IMR-90 (cell line): ENCODE measurements around the gene PRMT1. TPM values are rescaled to one million over a fixed set of nuclear protein-coding genes. Genes with fewer than 3 reads are reported as not detected.
A peak's percentile ranks its signal among the peaks of the same experiment; 100 is the strongest.

Experiments used
- ATAC-seq: fragments of 200-7000 bp; cut with Tn5 transposase; 2 replicates; pipeline ENCODE4 v1.9.1; 2020; ENCODE audit warnings: low read depth, mild to moderate bottlenecking, moderate library complexity
- BruUV-seq: library from RNA; stranded (reverse); fragments of 400-500 nt; replicated peaks from 2 replicates; lab custom pipeline; 2021; lab: Mats Ljungman, UMichigan
- CTCF ChIA-PET: fragments of 300-600 bp; formaldehyde crosslinking; extraction: SDS; loops from one replicate; lab custom pipeline; 2021; ENCODE audit warnings: antibody characterized with exemption; lab: Yijun Ruan, JAX
- POLR2A ChIA-PET: fragments of 300-600 bp; sonication (Branson Sonifier 250); formaldehyde crosslinking; loops from one replicate; lab custom pipeline; 2022; ENCODE audit warnings: antibody characterized with exemption; ENCODE audit not compliant: unreplicated experiment; lab: Charles Lee
- DNase-seq: peaks from one replicate; pipeline ENCODE4 v3.0.0; 2013
- H2AFZ ChIP-seq: replicated peaks from 2 replicates; pipeline ENCODE3; 2013; ENCODE audit warnings: low read length, mild to moderate bottlenecking; ENCODE audit not compliant: poor library complexity
- H2AK5ac ChIP-seq: 2 replicates; pipeline ENCODE4 v1.6.1; 2013; ENCODE audit warnings: low read depth, low read length, inconsistent platforms
- H2AK9ac ChIP-seq: replicated peaks from 2 replicates; pipeline ENCODE3; 2013; ENCODE audit warnings: mild to moderate bottlenecking, low read depth, low read length, moderate library complexity; ENCODE audit not compliant: poor library complexity
- H2BK120ac ChIP-seq: 2 replicates; pipeline ENCODE4 v1.6.1; 2013; ENCODE audit warnings: low read depth, low read length, inconsistent platforms
- H2BK15ac ChIP-seq: 3 replicates; pipeline ENCODE4 v1.6.1; 2013; ENCODE audit warnings: low read depth, low read length, inconsistent platforms
- H2BK20ac ChIP-seq: 2 replicates; pipeline ENCODE4 v1.6.1; 2013; ENCODE audit warnings: low read depth, mild to moderate bottlenecking, inconsistent platforms, low read length, moderate library complexity
- H2BK5ac ChIP-seq: 2 replicates; pipeline ENCODE4 v1.6.1; 2013; ENCODE audit warnings: mild to moderate bottlenecking, low read depth, low read length, inconsistent platforms; ENCODE audit not compliant: poor library complexity, severe bottlenecking
- H3K14ac ChIP-seq: replicated peaks from 2 replicates; pipeline ENCODE4 v1.6.1; 2013; ENCODE audit warnings: low read depth, low read length, inconsistent platforms
- H3K18ac ChIP-seq: 2 replicates; pipeline ENCODE4 v1.6.1; 2013; ENCODE audit warnings: low read depth, low read length, control low read depth
- H3K23ac ChIP-seq: 2 replicates; pipeline ENCODE4 v1.6.1; 2013; ENCODE audit warnings: low read depth, low read length, inconsistent platforms
- H3K27ac ChIP-seq: 2 replicates; pipeline ENCODE4 v1.5.1; 2013; ENCODE audit warnings: mild to moderate bottlenecking, control low read depth, low read length; ENCODE audit not compliant: insufficient read depth
- H3K27me3 ChIP-seq: 2 replicates; pipeline ENCODE4 v1.6.1; 2013; ENCODE audit warnings: low read length; ENCODE audit not compliant: control insufficient read depth, insufficient read depth
- H3K36me3 ChIP-seq: 2 replicates; pipeline ENCODE4 v1.6.1; 2013; ENCODE audit warnings: low read length, mixed read lengths; ENCODE audit not compliant: control insufficient read depth, insufficient read depth
- H3K4ac ChIP-seq: 2 replicates; pipeline ENCODE4 v1.6.1; 2013; ENCODE audit warnings: low read depth, low read length, inconsistent platforms
- H3K4me1 ChIP-seq: 2 replicates; pipeline ENCODE4 v1.6.1; 2013; ENCODE audit warnings: low read length, mixed read lengths; ENCODE audit not compliant: control insufficient read depth, insufficient read depth
- H3K4me2 ChIP-seq: 2 replicates; pipeline ENCODE4 v1.6.1; 2013; ENCODE audit warnings: low read depth, mild to moderate bottlenecking, control low read depth, low read length, moderate library complexity
- H3K4me3 ChIP-seq: 2 replicates; pipeline ENCODE4 v1.5.1; 2013; ENCODE audit warnings: low read depth, mild to moderate bottlenecking, control low read depth, low read length, moderate library complexity; ENCODE audit not compliant: insufficient read depth
- H3K56ac ChIP-seq: 2 replicates; pipeline ENCODE4 v1.6.1; 2013; ENCODE audit warnings: low read length, inconsistent platforms; ENCODE audit not compliant: insufficient read depth; ENCODE audit errors: extremely low read depth
- H3K79me1 ChIP-seq, 2 experiments: 2 replicates each; pipeline ENCODE4 v1.6.1; 2013; ENCODE audit warnings: low read length in 2 of 2, inconsistent platforms in 1 of 2, low read depth in 1 of 2
- H3K9ac ChIP-seq: 2 replicates; pipeline ENCODE4 v1.6.1; 2013; ENCODE audit warnings: low read depth, low read length, control low read depth
- H3K9me1 ChIP-seq: 2 replicates; pipeline ENCODE4 v1.6.1; 2013; ENCODE audit warnings: low read length, inconsistent platforms; ENCODE audit not compliant: insufficient read depth
- H3K9me3 ChIP-seq: 2 replicates; pipeline ENCODE4 v1.6.1; 2013; ENCODE audit warnings: low read length; ENCODE audit not compliant: control insufficient read depth, insufficient read depth
- H4K20me1 ChIP-seq: 2 replicates; pipeline ENCODE4 v1.6.1; 2013; ENCODE audit warnings: low read length, inconsistent platforms; ENCODE audit not compliant: insufficient read depth
- H4K5ac ChIP-seq: 2 replicates; pipeline ENCODE4 v1.6.1; 2013; ENCODE audit warnings: mild to moderate bottlenecking, low read depth, low read length, control low read depth
- H4K8ac ChIP-seq, 2 experiments: 2 replicates each; pipeline ENCODE4 v1.6.1; 2013; ENCODE audit warnings: low read depth in 2 of 2, low read length in 2 of 2, control low read depth in 1 of 2, inconsistent platforms in 1 of 2
- H4K91ac ChIP-seq: 2 replicates; pipeline ENCODE4 v1.6.1; 2013; ENCODE audit warnings: low read depth, low read length, inconsistent platforms; ENCODE audit not compliant: insufficient read depth
- BHLHE40 ChIP-seq: fragments of 150-350 bp; IDR thresholded peaks from 2 replicates; pipeline ENCODE4 v1.6.1; 2016; ENCODE audit warnings: mild to moderate bottlenecking, low read depth, low read length
- CEBPB ChIP-seq: IDR thresholded peaks from 2 replicates; pipeline ENCODE4 v1.6.1; 2012; ENCODE audit warnings: low read depth, low read length, improper control_type of control experiment
- CHD1 ChIP-seq: IDR thresholded peaks from 2 replicates; pipeline ENCODE4 v1.6.1; 2012; ENCODE audit warnings: low read depth, low read length, improper control_type of control experiment
- ELK1 ChIP-seq: fragments of 150-350 bp; IDR thresholded peaks from 2 replicates; pipeline ENCODE4 v1.6.1; 2016; ENCODE audit warnings: low read depth, mild to moderate bottlenecking, low read length, moderate library complexity, borderline replicate concordance
- FOS ChIP-seq: fragments of 150-350 bp; IDR thresholded peaks from 2 replicates; pipeline ENCODE4 v1.6.1; 2016; ENCODE audit warnings: low read depth, low read length
- MAZ ChIP-seq: IDR thresholded peaks from 2 replicates; pipeline ENCODE4 v1.6.1; 2012; ENCODE audit warnings: low read depth, mild to moderate bottlenecking, low read length, improper control_type of control experiment, moderate library complexity, borderline replicate concordance
- MXI1 ChIP-seq: IDR thresholded peaks from 2 replicates; pipeline ENCODE4 v1.6.1; 2012; ENCODE audit warnings: low read depth, mild to moderate bottlenecking, low read length, moderate library complexity, borderline replicate concordance
- NFE2L2 ChIP-seq: fragments of 150-350 bp; IDR thresholded peaks from 2 replicates; pipeline ENCODE4 v1.6.1; 2016; ENCODE audit warnings: low read depth, mild to moderate bottlenecking, low read length
- POLR2A ChIP-seq: IDR thresholded peaks from 2 replicates; pipeline ENCODE4 v1.6.1; 2012; ENCODE audit warnings: mild to moderate bottlenecking, low read depth, low read length
- RAD21 ChIP-seq: IDR thresholded peaks from 2 replicates; pipeline ENCODE4 v1.6.1; 2012; ENCODE audit warnings: low read length, improper control_type of control experiment
- RCOR1 ChIP-seq: IDR thresholded peaks from 2 replicates; pipeline ENCODE4 v1.6.1; 2012; ENCODE audit warnings: mild to moderate bottlenecking, low read length, improper control_type of control experiment; ENCODE audit not compliant: insufficient replicate concordance
- RFX5 ChIP-seq: IDR thresholded peaks from 2 replicates; pipeline ENCODE4 v1.8.0; 2012; ENCODE audit warnings: low read depth, mild to moderate bottlenecking, low read length, moderate library complexity
- SMC3 ChIP-seq: fragments of 150-350 bp; IDR thresholded peaks from 2 replicates; pipeline ENCODE4 v1.6.1; 2016; ENCODE audit warnings: low read depth, mild to moderate bottlenecking, antibody characterized with exemption, low read length, moderate library complexity
- WGBS, 2 experiments: methylation state at CpG; one replicate each; pipeline versions ENCODE4 v1.1.5 to v1.1.7; 2013; ENCODE audit warnings: missing lambda C conversion rate in 2 of 2; ENCODE audit not compliant: insufficient read length in 1 of 2; ENCODE audit errors: extremely low coverage in 2 of 2; 5-methylcytosine and 5-hydroxymethylcytosine counted together
- dilution Hi-C: fragments of 300-500 bp; cut with HindIII; formaldehyde crosslinking; loops from one replicate; pipeline ENCODE4 v1.14.3; 2018; ENCODE audit warnings: low sequenced_read_pairs; ENCODE audit not compliant: unreplicated experiment
- in situ Hi-C: fragments of 300-500 bp; cut with MboI; formaldehyde crosslinking; loops from 3 replicates; pipeline ENCODE4 v1.14.3; 2019; ENCODE audit warnings: low sequenced_read_pairs, inconsistent platforms, mixed read lengths
- intact Hi-C: fragments of 100-400 bp; cut with micrococcal nuclease; formaldehyde crosslinking; loops from 2 replicates; pipeline ENCODE4 v1.10.0; 2022
- polyA plus RNA-seq, 3 experiments: library from polyadenylated mRNA; depleted of rRNA; stranded (reverse); fragments of >200 nt; gene quantifications; 2 replicates each; pipeline ENCODE4 v1.2.3, GENCODE V29; 2012; ENCODE audit warnings: low replicate concordance in 1 of 3
- total RNA-seq: library from RNA; depleted of rRNA; stranded (reverse); fragments of >200 nt; gene quantifications from 2 replicates; pipeline ENCODE4 v1.2.3, GENCODE V29; 2012
- TF ChIP-seq, protein P1 (sequence below): fragments of 150-350 bp; IDR thresholded peaks from 2 replicates; pipeline ENCODE4 v1.6.1; 2017; ENCODE audit warnings: mild to moderate bottlenecking, antibody characterized with exemption, low read length, low read depth
- TF ChIP-seq, protein P2 (sequence below): conservative IDR thresholded peaks from 2 replicates; pipeline ENCODE4 v1.5.1; 2012; ENCODE audit warnings: mild to moderate bottlenecking, low read depth, low read length, improper control_type of control experiment

The PRMT1 gene
- total and polyA plus RNA-seq, 2 of the 4 experiments (the other 2 are of a cell fraction): 497 to 840 TPM

- intact Hi-C loops: no loop called here
- no peak for DNase-seq
- TF ChIP-seq MXI1 (no peak), CHD1 (no peak), RFX5 (no peak), SMC3 (no peak), NFE2L2 (no peak), FOS (no peak), BHLHE40 (no peak), CEBPB (no peak), RCOR1 (no peak), MAZ (no peak), POLR2A (no peak), ELK1 (no peak), RAD21 (no peak)
- TF ChIP-seq, protein P1, sequence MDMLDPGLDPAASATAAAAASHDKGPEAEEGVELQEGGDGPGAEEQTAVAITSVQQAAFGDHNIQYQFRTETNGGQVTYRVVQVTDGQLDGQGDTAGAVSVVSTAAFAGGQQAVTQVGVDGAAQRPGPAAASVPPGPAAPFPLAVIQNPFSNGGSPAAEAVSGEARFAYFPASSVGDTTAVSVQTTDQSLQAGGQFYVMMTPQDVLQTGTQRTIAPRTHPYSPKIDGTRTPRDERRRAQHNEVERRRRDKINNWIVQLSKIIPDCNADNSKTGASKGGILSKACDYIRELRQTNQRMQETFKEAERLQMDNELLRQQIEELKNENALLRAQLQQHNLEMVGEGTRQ: no peak
- TF ChIP-seq, protein P2, sequence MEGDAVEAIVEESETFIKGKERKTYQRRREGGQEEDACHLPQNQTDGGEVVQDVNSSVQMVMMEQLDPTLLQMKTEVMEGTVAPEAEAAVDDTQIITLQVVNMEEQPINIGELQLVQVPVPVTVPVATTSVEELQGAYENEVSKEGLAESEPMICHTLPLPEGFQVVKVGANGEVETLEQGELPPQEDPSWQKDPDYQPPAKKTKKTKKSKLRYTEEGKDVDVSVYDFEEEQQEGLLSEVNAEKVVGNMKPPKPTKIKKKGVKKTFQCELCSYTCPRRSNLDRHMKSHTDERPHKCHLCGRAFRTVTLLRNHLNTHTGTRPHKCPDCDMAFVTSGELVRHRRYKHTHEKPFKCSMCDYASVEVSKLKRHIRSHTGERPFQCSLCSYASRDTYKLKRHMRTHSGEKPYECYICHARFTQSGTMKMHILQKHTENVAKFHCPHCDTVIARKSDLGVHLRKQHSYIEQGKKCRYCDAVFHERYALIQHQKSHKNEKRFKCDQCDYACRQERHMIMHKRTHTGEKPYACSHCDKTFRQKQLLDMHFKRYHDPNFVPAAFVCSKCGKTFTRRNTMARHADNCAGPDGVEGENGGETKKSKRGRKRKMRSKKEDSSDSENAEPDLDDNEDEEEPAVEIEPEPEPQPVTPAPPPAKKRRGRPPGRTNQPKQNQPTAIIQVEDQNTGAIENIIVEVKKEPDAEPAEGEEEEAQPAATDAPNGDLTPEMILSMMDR: no peak
These were observed 40.7 kb upstream of the PRMT1 start for GRCh38 chr19:49636233-49636932.

More at GRCh38 chr19:49636233-49636932, 40.7 kb upstream of the PRMT1 start:
- no peak overlapping the region for H2BK120ac ChIP-seq
- H3K27ac ChIP-seq: no peak overlapping the region
- H4K5ac ChIP-seq: no peak overlapping the region
- ATAC-seq: no peak
- peaks cover 14% of the 10 kb centered on the region for H3K36me3 ChIP-seq
- in situ Hi-C loops: no loop called here
- H2AK9ac ChIP-seq: peak overlapping the region; percentile 90
- H2BK20ac ChIP-seq: no peak overlapping the region
- WGBS, 2 experiments: 83% methylated on average over 12 of the region's 30 CpGs; no CpG with 5 or more reads in 1 of the 2 experiments
- POLR2A ChIA-PET: no interaction called here
- no peak overlapping the region for H3K4me2 ChIP-seq
- CTCF ChIA-PET: interaction anchor here (0.6 kb wide), 1 partner anchor 68 kb away, joined by 3 read pairs; no protein-coding TSS in a partner anchor
- H2AK5ac ChIP-seq: no peak overlapping the region; the same call in 1 of the 2 replicates
- H3K14ac ChIP-seq: no peak overlapping the region
- H4K20me1 ChIP-seq: no peaks in the 10 kb centered on the region; the same call in 1 of the 2 replicates
- no peak overlapping the region for H4K8ac ChIP-seq
- H3K4me1 ChIP-seq: peaks cover 5% of the 10 kb centered on the region
- H3K27me3 ChIP-seq: no peaks in the 10 kb centered on the region
- H2AFZ ChIP-seq: no peak overlapping the region
- no peaks in the 10 kb centered on the region for H3K9me3 ChIP-seq
- no peak overlapping the region for H3K4me3 ChIP-seq
- H2BK15ac ChIP-seq: no peak overlapping the region
- H3K23ac ChIP-seq: no peak overlapping the region
- H2BK5ac ChIP-seq: no peak overlapping the region
- no peak overlapping the region for H3K9ac ChIP-seq
- no peak overlapping the region for H3K56ac ChIP-seq
- BruUV-seq: no TSS peak
- dilution Hi-C loops: no loop called here
- peaks cover 6 to 57% of the 10 kb centered on the region in 2 experiments; a peak in 3 of 4 replicates for H3K79me1 ChIP-seq
- no peak overlapping the region for H3K18ac ChIP-seq
- H3K9me1 ChIP-seq: peaks cover 9% of the 10 kb centered on the region; the same call in 1 of the 2 replicates
- H3K4ac ChIP-seq: no peak overlapping the region
- no peak overlapping the region for H4K91ac ChIP-seq
